Neural cell (in vitro differentiated cells): Measurements from ENCODE around the gene CHIC1. TPM values are rescaled to one million over a fixed set of nuclear protein-coding genes. Genes with fewer than 3 reads are reported as not detected.
"Not testable (repeated sequence)": the region's sequence is repeated elsewhere in the genome, so short reads cannot be mapped to it uniquely, and the experiment has no call there.

Experiments used
- H2AFZ ChIP-seq: fragments of 200-600, 300-800 bp; sonication (generic), shearing (Covaris generic); 2 replicates; pipeline ENCODE4 v1.6.0; 2014; ENCODE audit warnings: low read depth, mild to moderate bottlenecking, antibody characterized with exemption, low read length, moderate library complexity
- H3F3A ChIP-seq: fragments of 200-600 bp; shearing (Covaris generic); 2 replicates; pipeline ENCODE4 v1.6.1; 2016; ENCODE audit warnings: mild to moderate bottlenecking, moderate library complexity, mixed read lengths, antibody characterized with exemption, low read length; ENCODE audit not compliant: insufficient read depth, poor library complexity, severe bottlenecking
- H3K27ac ChIP-seq: fragments of 200-600, 300-800 bp; sonication (generic), shearing (Covaris generic); 2 replicates; pipeline ENCODE4 v1.5.1; 2014; ENCODE audit warnings: mild to moderate bottlenecking, low read length, moderate library complexity
- H3K27me3 ChIP-seq: fragments of 300-800, 200-600 bp; sonication (generic), shearing (Covaris generic); 2 replicates; pipeline ENCODE4 v1.6.0; 2014; ENCODE audit warnings: mild to moderate bottlenecking, low read depth, low read length, moderate library complexity; ENCODE audit not compliant: insufficient read depth
- H3K36me3 ChIP-seq: fragments of 300-800, 200-600 bp; sonication (generic), shearing (Covaris generic); 2 replicates; pipeline ENCODE4 v1.5.1; 2014; ENCODE audit warnings: mild to moderate bottlenecking, antibody characterized with exemption, low read length, moderate library complexity; ENCODE audit not compliant: insufficient read depth
- H3K4me2 ChIP-seq: fragments of 300-800, 200-600 bp; sonication (generic), shearing (Covaris generic); 2 replicates; pipeline ENCODE4 v1.6.0; 2014; ENCODE audit warnings: mild to moderate bottlenecking, low read length
- H3K4me3 ChIP-seq: fragments of 300-800, 200-600 bp; sonication (generic), shearing (Covaris generic); 2 replicates; pipeline ENCODE4 v1.5.1; 2014; ENCODE audit warnings: mild to moderate bottlenecking, low read length, moderate library complexity
- H3K79me2 ChIP-seq: fragments of 200-600 bp; shearing (Covaris generic); replicated peaks from 2 replicates; pipeline ENCODE4 v1.6.0; 2014; ENCODE audit warnings: mild to moderate bottlenecking, low read length, moderate library complexity; ENCODE audit not compliant: insufficient read depth
- H3K9ac ChIP-seq: fragments of 300-800, 200-600 bp; sonication (generic), shearing (Covaris generic); 2 replicates; pipeline ENCODE4 v1.6.1; 2016; ENCODE audit warnings: mild to moderate bottlenecking, low read length, mixed read lengths
- H3K9me2 ChIP-seq: fragments of 200-600 bp; shearing (Covaris generic); 2 replicates; pipeline ENCODE4 v1.6.1; 2016; ENCODE audit warnings: mild to moderate bottlenecking, low read length, mixed read lengths; ENCODE audit not compliant: insufficient read depth
- H3K9me3 ChIP-seq: fragments of 200-600, 300-800 bp; sonication (generic), shearing (Covaris generic); 2 replicates; pipeline ENCODE4 v1.6.1; 2016; ENCODE audit warnings: mild to moderate bottlenecking, mixed run types, low read length, moderate library complexity, mixed read lengths
- H4K20me1 ChIP-seq: fragments of 200-600 bp; shearing (Covaris generic); 2 replicates; pipeline ENCODE4 v1.6.1; 2016; ENCODE audit warnings: mild to moderate bottlenecking, mixed run types; ENCODE audit not compliant: insufficient read depth
- CTCF ChIP-seq: fragments of 450-650 bp; IDR thresholded peaks from 2 replicates; pipeline ENCODE4 v1.5.1; 2014; ENCODE audit warnings: antibody characterized with exemption, mild to moderate bottlenecking, moderate library complexity; ENCODE audit not compliant: poor library complexity, severe bottlenecking
- EP300 ChIP-seq: fragments of 450-650 bp; conservative IDR thresholded peaks from 2 replicates; pipeline ENCODE4 v1.6.1; 2014; ENCODE audit warnings: antibody characterized with exemption, mild to moderate bottlenecking, moderate library complexity; ENCODE audit not compliant: poor library complexity, severe bottlenecking
- EZH2 ChIP-seq: fragments of 200-600, 300-800 bp; shearing (Covaris generic), sonication (generic); IDR thresholded peaks from 2 replicates; pipeline ENCODE4 v1.6.1; 2014; ENCODE audit warnings: antibody characterized with exemption, low read length, borderline replicate concordance, mild to moderate bottlenecking; ENCODE audit not compliant: insufficient read depth, poor library complexity, severe bottlenecking
- MXI1 ChIP-seq: fragments of 450-650 bp; conservative IDR thresholded peaks from 2 replicates; pipeline ENCODE4 v1.6.1; 2014; ENCODE audit warnings: antibody characterized with exemption, mild to moderate bottlenecking; ENCODE audit not compliant: poor library complexity, severe bottlenecking
- POLR2AphosphoS5 ChIP-seq: IDR thresholded peaks from 2 replicates; pipeline ENCODE4 v1.6.1; 2012
- RAD21 ChIP-seq: fragments of 450-650 bp; conservative IDR thresholded peaks from 2 replicates; pipeline ENCODE4 v1.6.1; 2014; ENCODE audit warnings: antibody characterized with exemption, mild to moderate bottlenecking, moderate library complexity
- REST ChIP-seq: IDR thresholded peaks from 2 replicates; pipeline ENCODE4 v1.6.1; 2012; ENCODE audit warnings: borderline replicate concordance
- SMC3 ChIP-seq: fragments of 450-650 bp; conservative IDR thresholded peaks from 2 replicates; pipeline ENCODE4 v1.6.1; 2014; ENCODE audit warnings: antibody characterized with exemption, mild to moderate bottlenecking, moderate library complexity; ENCODE audit not compliant: poor library complexity
- TAF1 ChIP-seq: IDR thresholded peaks from 2 replicates; pipeline ENCODE4 v1.6.1; 2012; ENCODE audit warnings: low read depth
- polyA plus RNA-seq: library from polyadenylated mRNA; depleted of rRNA; stranded (reverse); fragments of >200 nt; gene quantifications from 2 replicates; pipeline ENCODE4 v1.2.3, GENCODE V29; 2014

Gene CHIC1
- polyA plus RNA-seq, 1 donor from 2014 or later: 15.2 TPM

GRCh38 chrX:73661322-73661721 is 98.3 kb downstream of the CHIC1 start:
- H3K9me3 ChIP-seq, H3K27me3 ChIP-seq, H3K36me3 ChIP-seq, H4K20me1 ChIP-seq, H3K4me3 ChIP-seq, H3K27ac ChIP-seq, H3F3A ChIP-seq, H3K4me2 ChIP-seq, H3K9me2 ChIP-seq, H3K79me2 ChIP-seq, H2AFZ ChIP-seq, H3K9ac ChIP-seq: not testable (repeated sequence)

- Histone ChIP-seq H3K9me2 (no peaks in the 10 kb centered on the region), H3K27ac (no peak overlapping the region), H2AFZ (no peak overlapping the region), H3K79me2 (no peaks in the 10 kb centered on the region), H3K9me3 (no peaks in the 10 kb centered on the region), H4K20me1 (no peaks in the 10 kb centered on the region), H3K9ac (no peak overlapping the region), H3K4me3 (no peak overlapping the region), H3K27me3 (no peaks in the 10 kb centered on the region), H3K4me2 (no peak overlapping the region), H3F3A (no peaks in the 10 kb centered on the region), H3K36me3 (no peaks in the 10 kb centered on the region)
- TF ChIP-seq CTCF (no peak), REST (no peak), TAF1 (no peak), POLR2AphosphoS5 (no peak), EZH2 (no peak), SMC3 (no peak), EP300 (no peak), MXI1 (no peak), RAD21 (no peak)
These were observed 105.8 kb downstream of the CHIC1 start for GRCh38 chrX:73668779-73669178.

- Histone ChIP-seq H4K20me1 (no peaks in the 10 kb centered on the region), H3K9me2 (no peaks in the 10 kb centered on the region), H3K9ac (no peak overlapping the region), H3K27ac (no peak overlapping the region), H3K4me2 (no peak overlapping the region), H3F3A (no peaks in the 10 kb centered on the region), H3K4me3 (no peak overlapping the region), H3K27me3 (no peaks in the 10 kb centered on the region), H3K36me3 (no peaks in the 10 kb centered on the region), H3K9me3 (no peaks in the 10 kb centered on the region), H3K79me2 (no peaks in the 10 kb centered on the region), H2AFZ (no peak overlapping the region)
- TF ChIP-seq POLR2AphosphoS5: no peak
- TF ChIP-seq SMC3: no peak
- no peak for TF ChIP-seq EP300
- TF ChIP-seq MXI1: no peak
- no peak for TF ChIP-seq REST
These were observed 118.4 kb downstream of the CHIC1 start for GRCh38 chrX:73681408-73681807.
